ENCODE data around the gene HYAL3.
"Not testable (repeated sequence)": the region's sequence is repeated elsewhere in the genome, so short reads cannot be mapped to it uniquely, and the experiment has no call there.

The HYAL3 gene

DNA sequence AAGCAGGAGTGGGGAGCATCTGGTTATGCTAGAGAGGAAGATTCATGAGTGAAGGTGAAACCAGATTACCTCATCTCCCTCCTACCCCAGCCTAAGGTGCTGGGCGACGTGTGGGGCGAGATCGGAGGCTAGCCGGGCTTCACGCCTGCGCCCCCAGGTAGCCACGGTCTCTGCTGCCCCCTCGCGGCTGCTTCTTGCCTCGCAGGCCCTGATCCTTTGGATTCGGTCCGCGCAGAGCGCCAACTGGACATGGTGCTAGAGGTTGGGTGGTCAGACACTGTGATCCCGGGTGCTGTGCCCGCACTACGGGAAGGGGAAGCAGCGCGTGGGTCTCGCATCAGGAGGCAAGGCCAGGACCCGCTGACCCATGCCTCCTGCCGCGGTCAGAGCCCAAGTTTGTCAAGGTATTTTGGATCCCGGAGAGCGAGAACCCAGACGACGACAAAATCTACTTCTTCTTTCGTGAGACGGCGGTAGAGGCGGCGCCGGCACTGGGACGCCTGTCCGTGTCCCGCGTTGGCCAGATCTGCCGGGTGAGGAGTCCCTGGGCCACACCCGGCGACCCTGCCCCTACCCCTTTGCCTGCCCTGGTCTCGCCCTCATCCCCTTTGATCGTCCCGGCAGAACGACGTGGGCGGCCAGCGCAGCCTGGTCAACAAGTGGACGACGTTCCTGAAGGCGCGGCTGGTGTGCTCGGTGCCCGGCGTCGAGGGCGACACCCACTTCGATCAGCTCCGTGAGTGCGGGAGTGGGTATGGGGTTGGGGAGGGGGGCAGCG is 26.1 kb downstream of the HYAL3 start:
- peak; percentile 97 for FAIRE-seq
- DNase-seq (ENCODE audit: insufficient read length, low spot score): peak; percentile 88

DNA sequence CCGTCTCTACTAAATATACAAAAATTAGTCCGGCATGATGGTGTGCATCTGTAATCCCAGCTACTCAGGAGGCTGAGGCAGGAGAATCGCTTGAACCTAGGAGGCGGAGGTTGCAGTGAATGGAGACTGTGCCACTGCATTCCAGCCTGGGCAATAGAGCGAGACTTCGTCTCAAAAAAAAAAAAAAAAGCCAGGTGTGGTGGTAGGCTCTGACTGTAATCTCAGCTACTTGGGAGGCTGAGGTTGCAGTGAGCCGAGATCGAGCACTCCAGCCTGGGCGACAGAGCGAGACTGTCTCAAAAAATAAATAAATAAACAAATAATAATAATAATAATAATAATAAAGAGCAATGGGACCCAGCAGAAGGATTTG is 26.7 kb downstream of the HYAL3 start:
- not testable (repeated sequence) for DNase-seq (ENCODE audit: insufficient read length, low spot score); FAIRE-seq

DNA sequence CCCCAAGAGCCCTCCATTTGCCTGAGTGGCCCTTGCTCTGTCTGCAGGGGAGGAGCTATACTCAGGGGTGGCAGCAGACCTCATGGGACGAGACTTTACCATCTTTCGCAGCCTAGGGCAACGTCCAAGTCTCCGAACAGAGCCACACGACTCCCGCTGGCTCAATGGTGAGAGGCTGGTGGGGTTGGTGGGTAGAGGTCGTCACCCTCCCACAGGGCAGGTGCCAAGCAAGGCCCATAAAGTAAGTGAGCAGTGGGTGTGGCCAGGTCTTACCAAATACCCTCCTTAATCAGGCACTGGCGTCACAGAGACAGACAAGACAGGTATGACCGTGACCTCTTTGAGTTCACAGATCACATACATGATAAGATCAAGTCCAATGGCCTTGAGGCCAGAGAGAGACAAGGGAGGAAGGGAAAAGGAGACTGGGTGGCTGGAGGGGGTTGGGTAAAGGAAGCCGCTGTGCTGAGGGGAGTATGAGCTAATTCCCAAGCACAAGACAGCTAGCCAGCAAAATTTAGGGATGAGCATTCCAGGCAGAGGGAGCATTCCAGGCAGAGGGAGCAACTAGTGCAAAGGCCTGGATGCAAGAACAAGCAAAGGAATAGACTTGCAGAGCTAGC is 27.8 kb downstream of the HYAL3 start:
- DNase-seq (ENCODE audit: insufficient read length, low spot score): no peak

GRCh38 chr3:50270422-50271224 is 28.6 kb downstream of the HYAL3 start:
- DNase-seq (ENCODE audit: insufficient read length, low spot score): no peak
- peak; percentile 70 for FAIRE-seq

More for the DNA sequence above, 27.8 kb downstream of the HYAL3 start:
- no peak for FAIRE-seq

DNA sequence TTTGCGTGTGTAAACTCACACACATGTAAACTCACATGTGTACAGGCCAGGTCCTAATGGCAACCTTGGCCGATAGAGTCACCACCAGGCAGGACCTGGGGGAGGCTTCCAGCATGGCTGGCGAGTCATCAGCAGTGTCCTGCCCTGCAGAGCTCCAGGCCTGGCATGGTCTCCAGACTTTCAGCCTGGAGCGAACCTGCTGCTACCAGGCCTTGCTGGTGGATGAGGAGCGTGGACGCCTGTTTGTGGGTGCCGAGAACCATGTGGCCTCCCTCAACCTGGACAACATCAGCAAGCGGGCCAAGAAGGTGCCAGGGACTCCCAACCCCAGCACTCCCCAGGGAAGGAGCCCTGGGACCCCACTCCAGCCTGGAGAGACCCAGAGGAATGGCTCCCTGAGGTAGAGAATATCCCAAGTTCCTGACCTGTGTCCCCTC is 29.2 kb downstream of the HYAL3 start:
- peak; percentile 57 for FAIRE-seq
- DNase-seq (ENCODE audit: insufficient read length, low spot score): peak; percentile 60

DNA sequence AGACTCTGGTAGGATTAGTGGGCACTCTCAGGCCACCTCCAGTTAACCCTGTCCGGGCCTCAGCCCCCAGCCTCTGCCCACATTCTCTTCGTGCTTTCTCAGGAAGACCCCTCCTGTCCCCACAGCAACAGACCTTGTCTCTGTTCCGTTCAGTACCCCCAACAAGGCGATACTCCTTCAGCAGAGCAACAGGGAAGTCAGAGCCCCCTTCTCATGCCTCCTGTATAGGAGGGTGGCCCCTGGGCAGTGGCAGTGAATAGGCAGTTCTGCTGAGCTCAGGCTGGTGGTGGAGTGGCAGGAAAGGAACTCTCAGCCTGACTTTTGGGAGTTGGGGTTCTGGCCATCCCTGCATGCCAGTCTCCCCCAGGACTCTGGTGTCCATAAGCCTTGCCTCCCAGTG is 29.7 kb downstream of the HYAL3 start:
- FAIRE-seq (no peak), DNase-seq (ENCODE audit: insufficient read length, low spot score) (no peak)

DNA sequence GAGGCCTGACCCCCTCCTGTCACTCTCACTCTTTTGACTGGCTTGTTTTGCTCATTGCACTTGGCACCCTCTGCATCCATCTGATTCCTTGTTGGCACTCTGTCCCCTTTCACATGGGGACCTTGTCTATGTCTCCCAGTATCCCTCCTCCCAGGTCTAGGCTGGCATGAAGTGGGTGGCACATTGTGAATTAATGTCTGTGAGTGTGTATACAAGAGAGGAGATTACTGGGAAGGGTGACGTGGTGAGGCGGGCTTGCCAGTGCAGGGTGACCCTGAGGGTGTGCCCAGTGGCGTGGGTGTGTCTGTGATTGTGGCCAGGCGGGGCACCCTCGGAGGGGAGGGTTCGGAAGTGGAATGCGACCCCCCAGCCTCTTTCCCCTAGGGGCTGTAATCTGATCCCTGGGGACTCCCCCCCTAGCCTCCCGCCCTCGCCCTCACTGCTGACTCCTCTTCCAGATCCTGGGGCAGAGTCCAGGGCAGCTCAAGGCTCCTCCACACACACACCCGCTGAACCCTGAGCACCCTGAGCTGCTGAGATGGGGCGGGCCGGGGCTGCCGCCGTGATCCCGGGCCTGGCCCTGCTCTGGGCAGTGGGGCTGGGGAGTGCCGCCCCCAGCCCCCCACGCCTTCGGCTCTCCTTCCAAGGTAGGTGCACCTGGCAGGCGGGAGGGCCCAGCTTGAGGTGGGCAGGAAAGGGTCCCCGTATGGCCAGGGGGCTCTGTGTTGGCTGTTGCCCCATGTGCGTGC is 30.3 kb downstream of the HYAL3 start, which contains the start of gene SEMA3B:
SEMA3B (plus strand) TSS at position 445 of the 749 bp plus-strand sequence; CDS start at position 539, 94 bp downstream.
- DNase-seq (ENCODE audit: insufficient read length, low spot score): peak; percentile 92
- FAIRE-seq: peak; percentile 99

DNA sequence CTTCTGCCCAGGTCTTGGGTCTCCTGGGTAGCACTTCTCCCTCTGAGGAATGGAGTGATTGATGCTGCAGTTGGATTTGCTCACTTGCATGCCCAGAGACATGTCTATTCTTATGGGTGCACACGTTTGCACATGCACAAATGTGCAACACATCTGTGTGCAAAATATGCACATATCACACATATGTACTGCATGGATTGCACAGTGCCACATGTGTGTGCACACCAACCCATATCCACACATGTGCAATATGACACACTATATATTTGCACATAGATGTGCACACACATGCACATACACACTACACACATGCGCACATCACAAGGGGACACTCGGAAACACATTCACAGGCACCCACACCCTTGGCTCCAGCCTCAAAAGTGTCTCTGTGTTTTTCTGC is 30.9 kb downstream of the HYAL3 start:
- DNase-seq (ENCODE audit: insufficient read length, low spot score) (no peak), FAIRE-seq (no peak)

- FAIRE-seq (no peak), DNase-seq (ENCODE audit: insufficient read length, low spot score) (no peak)
Measured at GRCh38 chr3:50267280-50267913, 31.8 kb downstream of the HYAL3 start.

DNA sequence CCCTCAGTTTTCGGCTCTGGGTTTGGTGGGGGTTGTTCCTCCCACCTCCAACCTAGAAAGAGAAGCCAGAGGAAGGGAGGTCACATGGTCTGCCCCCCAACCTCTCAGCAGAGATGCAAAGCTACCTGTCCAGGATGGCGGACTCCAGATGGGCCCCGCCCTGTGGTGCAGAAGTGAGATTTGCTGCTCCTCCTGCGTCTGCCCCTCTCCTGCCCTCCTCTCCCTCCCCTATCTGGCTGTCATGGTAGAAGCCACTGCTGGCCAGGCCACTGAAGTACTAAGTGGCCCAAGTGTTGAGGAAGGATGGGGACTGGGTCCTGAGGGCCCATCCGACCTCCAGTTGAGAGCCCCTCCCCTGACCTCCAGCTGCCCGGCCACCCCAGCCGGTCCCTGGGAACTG is 32.4 kb downstream of the HYAL3 start:
- FAIRE-seq (no peak), DNase-seq (ENCODE audit: insufficient read length, low spot score) (no peak)

GRCh38 chr3:50266017-50266416 is 33.2 kb downstream of the HYAL3 start:
- no peak for DNase-seq (ENCODE audit: insufficient read length, low spot score)
- no peak for FAIRE-seq

- FAIRE-seq (no peak), DNase-seq (ENCODE audit: insufficient read length, low spot score) (no peak)
Measured at GRCh38 chr3:50265571-50265970, 33.6 kb downstream of the HYAL3 start.

GRCh38 chr3:50264964-50265485 is 34.2 kb downstream of the HYAL3 start:
- no peak for DNase-seq (ENCODE audit: insufficient read length, low spot score)
- FAIRE-seq: peak; percentile 93

GRCh38 chr3:50264383-50264963 is 34.7 kb downstream of the HYAL3 start:
- FAIRE-seq (no peak), DNase-seq (ENCODE audit: insufficient read length, low spot score) (peak; percentile 93)

- DNase-seq (ENCODE audit: insufficient read length, low spot score) (no peak), FAIRE-seq (no peak)
Measured at GRCh38 chr3:50263478-50264382, 35.5 kb downstream of the HYAL3 start.

GRCh38 chr3:50262778-50263177 is 36.4 kb downstream of the HYAL3 start:
- no peak for DNase-seq (ENCODE audit: insufficient read length, low spot score)
- no peak for FAIRE-seq

DNA sequence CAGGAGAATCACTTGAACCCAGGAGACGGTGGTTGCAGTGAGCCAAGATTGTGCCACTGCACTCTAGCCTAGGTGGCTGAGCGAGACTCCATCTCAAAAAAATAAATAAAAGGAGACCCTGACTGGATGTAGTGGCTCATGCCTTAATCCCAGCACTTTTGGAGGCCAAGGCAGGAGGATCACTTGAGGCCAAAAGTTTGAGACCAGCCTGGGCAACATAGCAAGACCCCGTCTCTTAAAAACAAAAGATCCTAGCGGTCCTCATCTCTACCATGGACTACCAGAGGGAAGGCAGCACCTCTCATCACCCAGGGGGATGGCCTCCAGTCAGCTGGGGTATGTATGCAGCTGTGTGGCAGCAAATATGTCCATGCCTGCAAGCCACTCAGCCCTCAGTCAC is 37.0 kb downstream of the HYAL3 start:
- not testable (repeated sequence) for DNase-seq (ENCODE audit: insufficient read length, low spot score); FAIRE-seq

- FAIRE-seq (no peak), DNase-seq (ENCODE audit: insufficient read length, low spot score) (no peak)
Measured at GRCh38 chr3:50261505-50261904, 37.7 kb downstream of the HYAL3 start.
